Osteocyte (in vitro differentiated cells): ENCODE measurements around the gene CDRT15. TPM values are rescaled to one million over a fixed set of nuclear protein-coding genes. Genes with fewer than 3 reads are reported as not detected.

Experiments used
- DNase-seq: peaks from one replicate; pipeline ENCODE4 v3.0.0; 2021; ENCODE audit warnings: mixed read lengths; ENCODE audit not compliant: unreplicated experiment; ENCODE audit errors: extremely low spot score
- H3K27ac Mint-ChIP-seq: one replicate; pipeline ENCODE4 v1.8.0; 2021; ENCODE audit warnings: mild to moderate bottlenecking, mixed read lengths; ENCODE audit not compliant: unreplicated experiment
- H3K27me3 Mint-ChIP-seq: one replicate; pipeline ENCODE4 v1.8.0; 2021; ENCODE audit warnings: mixed read lengths; ENCODE audit not compliant: unreplicated experiment
- H3K36me3 Mint-ChIP-seq: one replicate; pipeline ENCODE4 v1.8.0; 2021; ENCODE audit warnings: mixed read lengths; ENCODE audit not compliant: unreplicated experiment
- H3K4me1 Mint-ChIP-seq: one replicate; pipeline ENCODE4 v1.8.0; 2021; ENCODE audit warnings: mixed read lengths; ENCODE audit not compliant: unreplicated experiment
- H3K4me3 Mint-ChIP-seq: one replicate; pipeline ENCODE4 v1.8.0; 2021; ENCODE audit warnings: mild to moderate bottlenecking, moderate library complexity, mixed read lengths; ENCODE audit not compliant: unreplicated experiment
- H3K9me3 Mint-ChIP-seq: one replicate; pipeline ENCODE4 v1.8.0; 2021; ENCODE audit warnings: mixed read lengths; ENCODE audit not compliant: unreplicated experiment
- CTCF ChIP-seq: fragments of 200-600 bp; sonication (generic); IDR thresholded peaks from 2 replicates; pipeline ENCODE4 v1.5.0; 2021; ENCODE audit warnings: antibody characterized with exemption, mild to moderate bottlenecking, moderate library complexity
- total RNA-seq: library from RNA; stranded (reverse); gene quantifications from 2 replicates; pipeline ENCODE4 v1.2.1, GENCODE V29; 2021

CDRT15 gene
- total RNA-seq, 1 donor from 2014 or later: not detected

- Mint-ChIP-seq H3K27ac (no peak overlapping the region), H3K36me3 (peaks cover 17% of the 10 kb centered on the region), H3K9me3 (no peaks in the 10 kb centered on the region), H3K4me3 (no peak overlapping the region), H3K4me1 (peaks cover 2% of the 10 kb centered on the region), H3K27me3 (no peaks in the 10 kb centered on the region)
- DNase-seq: peak; percentile 19
- TF ChIP-seq CTCF: no peak
Observed at GRCh38 chr17:14204084-14204483, 32.6 kb downstream of the CDRT15 start.

- no peaks in the 10 kb centered on the region for H3K27me3 Mint-ChIP-seq
- DNase-seq: peak; percentile 0
- no peaks in the 10 kb centered on the region for H3K9me3 Mint-ChIP-seq
- H3K4me1 Mint-ChIP-seq: peaks cover 2% of the 10 kb centered on the region
- H3K27ac Mint-ChIP-seq: no peak overlapping the region
- peaks cover 18% of the 10 kb centered on the region for H3K36me3 Mint-ChIP-seq
- peak; percentile 45 for TF ChIP-seq CTCF
- no peak overlapping the region for H3K4me3 Mint-ChIP-seq
Observed at GRCh38 chr17:14203388-14203787, 33.3 kb downstream of the CDRT15 start.

- Mint-ChIP-seq H3K4me1 (peaks cover 2% of the 10 kb centered on the region), H3K27ac (no peak overlapping the region), H3K27me3 (no peaks in the 10 kb centered on the region), H3K9me3 (no peaks in the 10 kb centered on the region), H3K36me3 (peaks cover 18% of the 10 kb centered on the region), H3K4me3 (no peak overlapping the region)
- no peak for TF ChIP-seq CTCF
- peak; percentile 27 for DNase-seq
Observed at GRCh38 chr17:14202388-14203166, 34.1 kb downstream of the CDRT15 start.

- no peak for TF ChIP-seq CTCF
- H3K4me3 Mint-ChIP-seq: no peak overlapping the region
Observed at GRCh38 chr17:14201988-14202380, 34.7 kb downstream of the CDRT15 start.

GRCh38 chr17:14201021-14201987, 35.4 kb downstream of the CDRT15 start:
- TF ChIP-seq CTCF: no peak
- Mint-ChIP-seq H3K27me3 (no peaks in the 10 kb centered on the region), H3K4me1 (peaks cover 2% of the 10 kb centered on the region), H3K36me3 (peaks cover 13% of the 10 kb centered on the region), H3K9me3 (no peaks in the 10 kb centered on the region), H3K4me3 (no peak overlapping the region), H3K27ac (no peak overlapping the region)
- peak; percentile 44 for DNase-seq

More at GRCh38 chr17:14201988-14202380, 34.7 kb downstream of the CDRT15 start:
- H3K4me1 Mint-ChIP-seq: peaks cover 2% of the 10 kb centered on the region
- H3K9me3 Mint-ChIP-seq: no peaks in the 10 kb centered on the region
- DNase-seq: no peak
- H3K36me3 Mint-ChIP-seq: peaks cover 13% of the 10 kb centered on the region
- no peak overlapping the region for H3K27ac Mint-ChIP-seq
- no peaks in the 10 kb centered on the region for H3K27me3 Mint-ChIP-seq
